Fibroblast of lung (primary cell): ENCODE results near the gene DCLRE1C.
A peak's percentile ranks its signal among the peaks of the same experiment; 100 is the strongest.

Experiments
- CTCF ChIP-seq, 2 donors: IDR thresholded peaks in 1 of 2; conservative IDR thresholded peaks in 1 of 2; 1 replicate in 1 of 2; 2 replicates in 1 of 2; pipeline ENCODE4 v1.5.1; 2011 to 2012; ENCODE audit warnings: low read length in 2 of 2, control low read depth in 1 of 2, inconsistent platforms in 1 of 2, low read depth in 1 of 2, mild to moderate bottlenecking in 1 of 2
- EZH2 ChIP-seq: IDR thresholded peaks from 2 replicates; pipeline ENCODE4 v1.5.1; 2012; ENCODE audit warnings: low read length, control low read depth, mild to moderate bottlenecking; ENCODE audit errors: missing control alignments

GRCh38 chr10:14952851-14953423, 959 bp downstream of the DCLRE1C start:
- TF ChIP-seq EZH2 = no peak
- peak in 1 of 2 donors; percentile 25 for TF ChIP-seq CTCF (conservative IDR thresholded peaks at IDR 0.05 in 1 of 2, IDR thresholded peaks at IDR 0.05 in 1 of 2; ENCODE audit: low read depth in 1 of 2, low read length in 2 of 2)
